RPMI7951 (cell line): ENCODE data around the gene SWSAP1. TPM values are rescaled to one million over a fixed set of nuclear protein-coding genes. Genes with fewer than 3 reads are reported as not detected.

Source experiments
- DNase-seq: peaks from one replicate; pipeline ENCODE4 v3.0.0-alpha.2; 2012; ENCODE audit warnings: low read depth
- total RNA-seq: library from RNA; depleted of rRNA; stranded (reverse); fragments of >200 nt; shearing (Covaris generic); gene quantifications from 2 replicates; pipeline ENCODE4 v1.2.3, GENCODE V29; 2014

SWSAP1 gene
- total RNA-seq, 1 experiment from 2014 or later = 2.0 TPM

- peak; percentile 86 for DNase-seq
Observed at GRCh38 chr19:11355160-11356073, 19.0 kb upstream of the SWSAP1 start, which contains the start of gene PLPPR2. Gene PLPPR2 (plus strand): TSS chr19:11355432. CDS start chr19:11357674, 2,242 bp downstream.

- DNase-seq = no peak
Observed at GRCh38 chr19:11356074-11356397, 18.4 kb upstream of the SWSAP1 start.

- no peak for DNase-seq
Observed at GRCh38 chr19:11356676-11357550, 17.6 kb upstream of the SWSAP1 start.

GRCh38 chr19:11359421-11359820 is 15.0 kb upstream of the SWSAP1 start:
- DNase-seq = no peak

DNA sequence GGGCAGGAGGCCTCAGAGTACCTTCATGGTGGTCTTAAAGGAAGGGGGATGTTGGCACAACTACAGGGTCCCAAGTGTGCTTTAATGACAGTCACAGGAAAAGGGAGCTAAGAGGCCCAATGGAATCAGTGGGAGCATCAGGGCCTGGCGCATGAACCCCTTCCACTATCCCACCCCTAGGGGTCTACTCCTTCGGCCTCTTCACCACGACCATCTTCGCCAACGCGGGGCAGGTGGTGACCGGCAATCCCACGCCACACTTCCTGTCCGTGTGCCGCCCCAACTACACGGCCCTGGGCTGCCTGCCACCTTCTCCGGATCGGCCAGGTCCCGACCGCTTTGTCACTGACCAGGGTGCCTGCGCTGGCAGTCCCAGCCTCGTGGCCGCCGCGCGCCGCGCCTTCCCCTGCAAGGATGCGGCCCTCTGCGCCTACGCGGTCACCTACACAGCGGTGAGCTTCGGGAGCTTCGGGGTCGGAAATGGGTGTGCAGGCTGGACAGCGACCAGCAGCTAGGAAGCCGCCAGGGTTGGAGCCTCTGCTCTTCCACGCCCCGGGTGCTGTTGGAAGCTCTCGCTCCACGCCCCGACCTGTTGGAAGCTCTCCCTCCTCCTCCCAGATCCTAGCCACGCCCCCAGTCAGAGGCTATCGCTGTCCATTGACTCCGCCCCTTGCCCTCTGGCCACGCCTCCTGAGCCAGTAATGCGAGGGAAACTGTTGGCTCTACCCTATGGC is 13.3 kb upstream of the SWSAP1 start:
- no peak for DNase-seq

- DNase-seq = no peak
Observed at GRCh38 chr19:11361771-11362731, 12.4 kb upstream of the SWSAP1 start.

- no peak for DNase-seq
Observed at GRCh38 chr19:11363881-11364280, 10.6 kb upstream of the SWSAP1 start.

DNA sequence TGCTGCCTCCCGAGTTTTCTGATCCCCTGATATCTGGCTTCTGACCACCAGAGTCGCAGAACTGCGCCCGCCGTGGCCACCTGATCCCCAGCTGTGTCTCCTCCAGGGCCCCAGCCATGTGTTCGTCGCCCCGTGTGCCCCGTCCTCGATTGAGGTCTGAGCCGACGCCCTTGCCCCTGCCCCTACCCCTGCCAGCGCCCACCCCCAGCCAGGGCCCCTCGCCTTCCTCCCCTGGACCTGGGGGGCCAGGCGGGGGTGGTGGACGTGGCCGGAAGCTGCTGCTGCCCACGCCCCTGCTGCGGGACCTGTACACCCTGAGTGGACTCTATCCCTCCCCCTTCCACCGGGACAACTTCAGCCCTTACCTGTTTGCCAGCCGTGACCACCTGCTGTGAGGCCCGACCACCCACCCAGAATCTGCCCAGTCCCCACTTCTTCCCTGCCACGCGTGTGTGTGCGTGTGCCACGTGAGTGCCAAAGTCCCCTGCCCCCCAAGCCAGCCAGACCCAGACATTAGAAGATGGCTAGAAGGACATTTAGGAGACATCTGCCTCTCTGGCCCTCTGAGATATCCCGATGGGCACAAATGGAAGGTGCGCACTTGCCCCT is 10.1 kb upstream of the SWSAP1 start:
- no peak for DNase-seq

- no peak for DNase-seq
Observed at GRCh38 chr19:11364935-11365334, 9.5 kb upstream of the SWSAP1 start.

DNA sequence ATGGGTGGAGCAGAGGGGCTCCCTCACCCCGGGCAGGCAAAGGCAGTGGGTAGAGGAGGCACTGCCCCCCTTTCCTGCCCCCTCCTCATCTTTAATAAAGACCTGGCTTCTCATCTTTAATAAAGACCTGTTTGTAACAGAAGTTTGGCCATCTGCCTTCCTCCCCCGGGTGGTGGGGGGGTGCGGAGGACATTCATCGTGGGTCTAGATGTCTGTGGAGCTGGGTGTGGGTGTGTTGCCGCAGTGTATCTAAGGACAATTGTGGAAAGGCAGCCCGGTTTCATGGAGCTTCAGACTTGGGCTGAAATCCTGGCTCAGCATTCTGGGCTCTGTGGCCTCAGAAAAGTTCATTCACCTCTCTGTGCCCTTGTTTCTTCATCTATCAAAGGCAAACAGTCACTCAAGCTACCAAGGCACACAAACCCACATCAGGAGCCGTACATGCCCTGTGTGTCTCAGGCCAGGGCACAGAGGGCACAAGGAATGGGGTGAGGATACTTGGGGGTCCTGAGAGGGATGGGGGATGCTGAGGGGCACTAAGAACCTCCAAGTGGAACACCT is 8.8 kb upstream of the SWSAP1 start:
- no peak for DNase-seq

DNA sequence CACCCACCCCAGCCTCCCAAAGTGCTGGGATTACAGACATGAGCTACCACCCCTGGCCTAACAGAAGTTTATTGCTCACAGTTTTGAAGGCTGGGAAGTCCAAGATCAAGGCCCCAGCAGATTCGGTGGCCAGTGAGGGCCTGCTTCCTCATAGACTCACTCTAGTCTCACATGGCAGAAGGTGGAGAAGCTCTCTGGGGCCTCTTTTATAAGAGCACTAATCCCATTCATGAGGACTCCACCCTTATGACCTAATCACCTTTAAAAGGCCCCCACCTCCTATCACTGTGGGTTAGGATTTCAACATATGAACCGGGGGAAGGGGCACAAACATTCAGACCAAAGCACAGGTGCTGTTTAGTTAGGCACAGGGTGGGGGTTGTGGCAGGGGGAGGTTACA is 6.9 kb upstream of the SWSAP1 start:
- no peak for DNase-seq

GRCh38 chr19:11370744-11371143 is 3.7 kb upstream of the SWSAP1 start:
- no peak for DNase-seq

GRCh38 chr19:11373166-11373884 is 1.1 kb upstream of the SWSAP1 start:
- peak; percentile 43 for DNase-seq

DNA sequence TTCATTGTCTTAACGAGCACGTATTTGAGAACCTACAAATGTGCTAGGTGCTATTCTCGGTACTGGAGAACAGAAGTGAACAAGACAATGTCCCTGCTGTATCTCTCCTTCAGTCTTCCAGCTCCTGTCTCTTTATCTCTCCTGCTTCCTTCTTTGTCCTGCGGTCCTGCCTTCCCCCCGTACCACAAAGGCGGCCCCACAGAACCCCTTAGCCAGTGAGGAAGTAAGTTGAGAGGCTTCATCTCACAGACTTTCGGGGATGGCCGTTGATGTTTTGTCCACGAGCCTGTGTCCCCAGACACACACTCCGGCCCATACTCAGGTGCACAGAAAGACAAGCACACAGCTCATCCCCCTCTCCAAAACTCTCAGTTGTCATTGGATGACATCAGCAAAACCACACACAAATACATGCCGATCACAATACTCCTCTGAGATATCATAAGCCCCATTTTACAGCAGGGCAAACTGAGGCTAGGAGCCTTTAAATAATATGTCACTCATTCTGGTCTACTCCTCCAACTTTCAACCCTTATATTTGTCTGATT is 507 bp upstream of the SWSAP1 start:
- no peak for DNase-seq

DNA sequence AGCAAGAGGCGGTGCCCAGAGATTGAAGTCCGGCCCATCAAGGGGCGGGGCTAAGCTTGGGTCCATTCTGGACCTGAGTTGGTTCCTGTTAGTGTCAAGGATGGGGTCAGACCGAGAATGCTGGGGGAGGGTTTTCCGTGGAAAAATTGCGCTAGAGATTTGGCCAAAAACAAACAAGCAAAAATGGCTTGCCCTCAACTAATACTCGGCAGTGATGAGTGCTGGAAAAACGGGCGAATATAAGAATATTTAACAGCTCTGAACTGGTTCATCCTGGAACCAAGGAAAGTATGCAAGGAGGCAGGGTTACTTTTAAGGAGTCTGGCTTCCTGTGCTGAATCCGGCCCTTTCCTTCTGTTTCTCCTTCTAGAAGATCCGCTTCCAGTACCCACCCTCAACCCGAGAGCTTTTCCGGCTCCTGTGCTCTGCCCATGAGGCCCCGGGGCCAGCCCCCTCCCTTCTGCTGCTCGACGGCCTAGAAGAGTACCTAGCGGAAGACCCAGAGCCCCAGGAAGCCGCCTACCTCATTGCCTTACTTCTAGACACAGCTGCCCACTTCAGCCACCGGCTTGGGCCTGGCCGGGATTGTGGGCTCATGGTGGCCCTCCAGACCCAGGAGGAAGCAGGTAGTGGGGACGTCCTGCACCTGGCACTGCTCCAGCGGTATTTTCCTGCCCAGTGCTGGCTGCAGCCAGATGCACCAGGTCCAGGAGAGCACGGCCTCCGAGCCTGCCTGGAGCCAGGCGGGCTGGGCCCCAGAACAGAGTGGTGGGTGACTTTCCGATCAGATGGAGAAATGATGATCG is 880 bp downstream of the SWSAP1 start:
- DNase-seq = no peak

DNA sequence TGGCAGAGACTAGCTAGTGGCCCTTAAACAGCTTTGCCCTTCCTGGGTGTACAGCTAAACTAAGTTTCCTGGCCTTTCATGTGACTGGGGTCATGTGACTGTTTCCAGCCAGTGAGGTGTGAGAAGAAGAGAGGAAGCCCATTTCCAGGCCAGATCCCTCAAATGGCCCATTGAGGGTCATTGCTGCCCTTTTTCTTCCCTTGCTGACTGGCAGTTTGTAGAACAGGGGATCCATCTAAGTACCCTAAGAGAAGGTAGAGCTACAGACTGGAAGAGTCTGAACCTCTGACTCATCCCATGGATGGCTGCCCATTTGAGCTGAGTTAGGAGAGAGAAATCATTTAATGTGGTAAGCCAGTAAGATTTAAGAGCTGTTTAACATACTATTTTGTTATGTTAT is 2.8 kb downstream of the SWSAP1 start:
- peak; percentile 89 for DNase-seq

DNA sequence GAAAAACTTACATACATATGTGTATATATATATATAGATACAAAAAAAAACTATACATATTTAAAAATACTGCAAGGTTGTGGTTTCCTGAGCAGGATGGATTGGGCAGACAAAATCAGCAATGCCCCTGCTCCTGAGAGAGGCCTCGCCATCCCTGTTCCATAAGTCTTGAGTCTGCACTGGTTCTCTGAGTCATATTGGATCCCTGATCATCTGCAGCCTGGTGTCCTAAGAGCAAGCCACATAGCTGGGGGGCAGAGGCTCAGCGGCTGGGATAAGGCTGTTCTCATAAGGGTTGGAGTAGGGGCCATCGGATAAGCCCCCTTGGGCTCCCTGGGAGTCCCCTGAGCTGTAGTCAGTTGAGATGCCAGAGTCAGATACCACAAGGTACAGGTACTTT is 3.3 kb downstream of the SWSAP1 start:
- DNase-seq = peak; percentile 81
